Stimulated activated CD4-positive, alpha-beta T cell treated with anti-CD3 and anti-CD28 coated beads, Interleukin-12 subunit alpha, Interleukin-12 subunit beta, amount 100 ng/mL, for 4 hours (primary cell): ENCODE data around the gene IGF2R.

Source experiments
- DNase-seq: peaks from one replicate; pipeline ENCODE4 v3.0.0-alpha.2; 2020

Gene IGF2R

DNA sequence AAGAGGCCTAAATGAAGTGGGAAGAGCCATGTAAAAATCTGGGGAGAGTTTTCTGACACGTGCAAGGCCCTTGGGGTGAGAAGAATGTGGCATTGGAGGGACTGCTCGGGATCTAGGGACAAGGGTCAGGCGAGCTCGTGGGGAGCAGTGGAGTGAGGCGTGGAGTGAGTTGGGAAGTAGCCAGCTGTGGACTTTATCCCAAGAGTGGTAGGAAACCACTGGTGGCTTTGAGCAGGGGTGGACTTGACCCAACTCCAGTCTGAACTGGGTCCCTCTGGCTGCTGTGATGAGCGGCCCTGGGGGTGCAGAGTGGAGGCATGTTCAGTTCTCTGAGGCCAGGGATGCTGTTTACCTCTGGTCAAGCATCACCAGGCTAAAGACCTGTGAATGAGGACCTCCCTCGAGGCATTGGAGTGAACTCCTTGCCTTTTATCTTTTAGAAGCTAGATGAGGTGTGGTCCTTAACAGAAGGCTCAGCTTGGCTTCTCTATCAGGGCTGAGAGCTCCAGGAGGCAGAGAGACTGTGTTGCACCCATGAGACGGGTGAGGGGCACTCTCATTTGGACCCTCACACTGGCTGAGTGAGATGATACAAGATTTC lies 173.3 kb downstream of the IGF2R start:
- DNase-seq: no peak

DNA sequence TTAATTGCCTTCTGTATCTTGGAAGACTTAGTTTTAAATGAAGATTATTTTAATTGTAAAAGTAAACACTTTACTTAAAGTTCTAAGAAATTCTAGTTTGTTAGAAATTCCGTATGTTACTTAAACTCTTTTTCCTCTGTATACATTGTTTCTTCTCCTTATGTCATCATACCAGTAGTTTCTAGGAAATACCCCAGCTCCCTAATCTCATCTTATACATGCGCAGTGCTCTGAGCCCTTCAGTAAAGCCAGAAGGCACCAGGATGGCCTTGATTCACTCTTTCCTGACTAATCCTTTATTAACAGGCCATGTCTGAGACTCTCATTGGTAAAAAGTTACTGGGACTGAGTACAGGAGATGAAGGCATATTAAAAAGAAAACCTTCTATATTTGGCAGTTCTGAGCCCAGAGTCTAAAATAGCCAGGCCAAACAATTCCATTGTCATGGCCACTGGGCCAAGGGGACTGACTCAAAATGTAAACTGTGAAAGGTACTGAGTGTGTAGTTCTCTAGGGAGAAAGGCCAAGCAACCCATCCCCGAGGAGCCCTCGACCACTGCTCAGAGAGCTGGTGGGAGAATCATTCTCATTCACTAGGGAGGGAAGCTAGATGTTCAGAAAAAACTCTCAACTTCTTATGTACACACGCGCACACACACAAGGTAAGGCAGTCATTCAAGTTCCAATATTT lies 177.7 kb downstream of the IGF2R start:
- no peak for DNase-seq

DNA sequence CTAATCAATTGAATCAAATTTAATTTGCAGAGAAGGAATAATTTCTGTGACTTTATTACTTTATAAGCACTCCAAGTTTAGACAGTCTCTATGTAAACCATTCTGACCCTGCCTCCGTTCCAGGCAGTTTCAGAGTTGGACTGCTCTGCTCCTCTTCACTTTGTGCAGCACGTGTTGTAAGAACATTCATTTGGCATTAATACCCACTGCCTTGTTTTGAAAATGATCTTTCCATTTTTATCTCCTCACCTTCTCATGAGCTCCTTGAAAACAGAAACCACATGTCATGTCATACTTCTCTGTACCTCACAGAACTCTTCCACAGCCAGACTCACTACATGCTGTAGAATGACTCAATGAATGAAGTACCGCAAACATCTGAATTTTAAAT lies 178.3 kb downstream of the IGF2R start:
- DNase-seq: no peak

DNA sequence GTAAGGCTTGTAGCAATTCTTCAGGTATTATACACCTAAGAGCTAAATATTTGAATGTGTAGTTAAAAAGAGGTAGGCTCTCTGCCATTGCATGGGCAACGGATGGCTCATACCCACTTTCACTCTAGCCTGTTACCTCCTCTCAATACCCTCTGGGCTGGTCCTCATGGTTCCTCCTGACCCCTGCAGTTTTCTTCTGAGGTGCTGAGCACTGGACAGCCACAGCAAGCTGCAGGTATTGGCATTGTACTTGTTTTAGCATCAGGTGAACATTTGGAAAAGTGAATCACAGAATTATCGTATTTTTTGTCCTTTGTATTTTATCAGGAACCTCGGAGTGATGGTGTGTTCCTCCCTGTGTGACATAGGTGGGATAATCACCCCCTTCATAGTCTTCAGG lies 185.6 kb downstream of the IGF2R start:
- no peak for DNase-seq

DNA sequence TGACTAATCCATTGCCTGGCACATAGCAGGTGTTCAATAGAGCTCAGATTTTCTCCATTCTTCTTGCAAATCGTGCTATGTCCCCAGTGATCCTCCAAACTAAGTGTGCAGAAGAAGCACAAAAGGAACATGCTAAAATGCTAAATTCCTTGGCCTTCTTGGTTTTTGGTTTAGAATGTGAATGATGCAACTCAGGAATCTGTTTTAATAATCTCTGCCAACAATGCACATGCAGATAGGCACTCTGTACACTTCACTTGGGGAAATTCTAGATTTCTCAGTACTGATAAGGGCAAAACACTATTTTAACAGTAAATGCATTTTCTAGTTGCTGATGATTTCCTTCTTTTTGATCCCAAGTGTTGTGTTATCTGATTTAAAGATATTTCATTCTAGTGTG lies 188.0 kb downstream of the IGF2R start:
- no peak for DNase-seq

DNA sequence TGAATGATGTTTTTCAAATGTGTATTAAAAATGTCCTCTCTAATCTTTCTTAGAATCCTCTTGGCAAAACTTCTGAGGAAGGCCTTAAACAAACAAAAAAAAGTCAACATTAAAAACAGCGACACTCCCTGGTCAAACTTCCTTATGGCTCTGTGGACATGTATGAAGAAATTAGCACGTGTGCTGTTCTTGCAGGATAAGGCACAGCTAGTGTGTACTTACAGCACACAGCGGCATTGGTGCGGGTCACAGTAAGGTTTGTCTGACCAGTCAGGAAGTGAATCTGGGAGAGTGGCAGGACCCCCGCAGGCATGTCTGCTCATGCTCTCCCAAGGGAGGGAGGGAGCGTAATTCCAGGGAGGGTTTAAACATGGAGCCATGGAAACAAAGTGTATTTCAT lies 191.6 kb downstream of the IGF2R start:
- no peak for DNase-seq
